ENCODE data around the gene COBL.
"Not testable (repeated sequence)": the region's sequence is repeated elsewhere in the genome, so short reads cannot be mapped to it uniquely, and the experiment has no call there.

COBL gene

GRCh38 chr7:51010534-51010933, 306.1 kb downstream of the COBL start:
- H3K9me3 ChIP-seq (ENCODE audit: control insufficient read depth in 5 of 5, low read length in 5 of 5): no peaks in the 10 kb centered on the region
- H3K27me3 ChIP-seq (ENCODE audit: control insufficient read depth in 5 of 5, insufficient read depth in 4 of 5, low read length in 5 of 5): peaks cover 0 to 3% (median 0%) of the 10 kb centered on the region in 5 donors
- H3K9ac ChIP-seq (ENCODE audit: low read length in 5 of 5): no peak overlapping the region
- no peak overlapping the region for H3K27ac ChIP-seq (ENCODE audit: low read depth, low read length)
- H3K4me1 ChIP-seq (ENCODE audit: control insufficient read depth in 5 of 5, insufficient read depth in 5 of 5, low read length in 5 of 5): peaks cover 1 to 23% (median 17%) of the 10 kb centered on the region in 5 donors
- no peaks in the 10 kb centered on the region for H3K36me3 ChIP-seq (ENCODE audit: control insufficient read depth in 5 of 5, insufficient read depth in 5 of 5, low read length in 5 of 5)
- no peak overlapping the region for H3K4me3 ChIP-seq (ENCODE audit: low read depth in 1 of 5, low read length in 5 of 5)

GRCh38 chr7:51009716-51010496, 306.7 kb downstream of the COBL start:
- Histone ChIP-seq H3K9ac (ENCODE audit: low read length in 5 of 5) (no peak overlapping the region), H3K9me3 (ENCODE audit: control insufficient read depth in 5 of 5, low read length in 5 of 5) (no peaks in the 10 kb centered on the region), H3K27me3 (ENCODE audit: control insufficient read depth in 5 of 5, insufficient read depth in 4 of 5, low read length in 5 of 5) (peaks cover 0 to 3% (median 0%) of the 10 kb centered on the region in 5 donors), H3K4me3 (ENCODE audit: low read depth in 1 of 5, low read length in 5 of 5) (no peak overlapping the region), H3K4me1 (ENCODE audit: control insufficient read depth in 5 of 5, insufficient read depth in 5 of 5, low read length in 5 of 5) (peaks cover 1 to 23% (median 17%) of the 10 kb centered on the region in 5 donors), H3K36me3 (ENCODE audit: control insufficient read depth in 5 of 5, insufficient read depth in 5 of 5, low read length in 5 of 5) (no peaks in the 10 kb centered on the region), H3K27ac (ENCODE audit: low read depth, low read length) (no peak overlapping the region)

GRCh38 chr7:51007551-51008505, 308.8 kb downstream of the COBL start:
- H3K4me1 ChIP-seq (ENCODE audit: control insufficient read depth in 5 of 5, insufficient read depth in 5 of 5, low read length in 5 of 5): peaks cover 1 to 23% (median 11%) of the 10 kb centered on the region in 5 donors

GRCh38 chr7:51006483-51007235, 309.9 kb downstream of the COBL start:
- H3K27ac ChIP-seq (ENCODE audit: low read depth, low read length): no peak overlapping the region
- H3K36me3 ChIP-seq (ENCODE audit: control insufficient read depth in 5 of 5, insufficient read depth in 5 of 5, low read length in 5 of 5): no peaks in the 10 kb centered on the region
- no peaks in the 10 kb centered on the region for H3K9me3 ChIP-seq (ENCODE audit: control insufficient read depth in 5 of 5, low read length in 5 of 5)
- H3K27me3 ChIP-seq (ENCODE audit: control insufficient read depth in 5 of 5, insufficient read depth in 4 of 5, low read length in 5 of 5): no peaks in the 10 kb centered on the region
- no peak overlapping the region for H3K4me3 ChIP-seq (ENCODE audit: low read depth in 1 of 5, low read length in 5 of 5)
- H3K9ac ChIP-seq (ENCODE audit: low read length in 5 of 5): no peak overlapping the region
- peaks cover 1 to 23% (median 11%) of the 10 kb centered on the region in 5 donors for H3K4me1 ChIP-seq (ENCODE audit: control insufficient read depth in 5 of 5, insufficient read depth in 5 of 5, low read length in 5 of 5)

More at GRCh38 chr7:51007551-51008505, 308.8 kb downstream of the COBL start:
- Histone ChIP-seq H3K27ac (ENCODE audit: low read depth, low read length) (no peak overlapping the region), H3K27me3 (ENCODE audit: control insufficient read depth in 5 of 5, insufficient read depth in 4 of 5, low read length in 5 of 5) (peaks cover 0 to 3% (median 0%) of the 10 kb centered on the region in 5 donors), H3K4me3 (ENCODE audit: low read depth in 1 of 5, low read length in 5 of 5) (no peak overlapping the region), H3K9ac (ENCODE audit: low read length in 5 of 5) (no peak overlapping the region), H3K9me3 (ENCODE audit: control insufficient read depth in 5 of 5, low read length in 5 of 5) (no peaks in the 10 kb centered on the region), H3K36me3 (ENCODE audit: control insufficient read depth in 5 of 5, insufficient read depth in 5 of 5, low read length in 5 of 5) (no peaks in the 10 kb centered on the region)

- Histone ChIP-seq H3K27ac (ENCODE audit: low read depth, low read length) (no peak overlapping the region), H3K4me3 (ENCODE audit: low read depth in 1 of 5, low read length in 5 of 5) (no peak overlapping the region), H3K9ac (ENCODE audit: low read length in 5 of 5) (no peak overlapping the region), H3K9me3 (ENCODE audit: control insufficient read depth in 5 of 5, low read length in 5 of 5) (no peaks in the 10 kb centered on the region), H3K4me1 (ENCODE audit: control insufficient read depth in 5 of 5, insufficient read depth in 5 of 5, low read length in 5 of 5) (peaks cover under 1 to 15% (median 7%) of the 10 kb centered on the region in 5 donors), H3K36me3 (ENCODE audit: control insufficient read depth in 5 of 5, insufficient read depth in 5 of 5, low read length in 5 of 5) (no peaks in the 10 kb centered on the region), H3K27me3 (ENCODE audit: control insufficient read depth in 5 of 5, insufficient read depth in 4 of 5, low read length in 5 of 5) (no peaks in the 10 kb centered on the region)
Observed at GRCh38 chr7:51005074-51005473, 311.5 kb downstream of the COBL start.

- Histone ChIP-seq H3K36me3 (ENCODE audit: control insufficient read depth in 5 of 5, insufficient read depth in 5 of 5, low read length in 5 of 5) (no peaks in the 10 kb centered on the region), H3K27me3 (ENCODE audit: control insufficient read depth in 5 of 5, insufficient read depth in 4 of 5, low read length in 5 of 5) (no peaks in the 10 kb centered on the region), H3K9ac (ENCODE audit: low read length in 5 of 5) (no peak overlapping the region), H3K9me3 (ENCODE audit: control insufficient read depth in 5 of 5, low read length in 5 of 5) (peaks cover 0 to 2% (median 0%) of the 10 kb centered on the region in 5 donors), H3K4me1 (ENCODE audit: control insufficient read depth in 5 of 5, insufficient read depth in 5 of 5, low read length in 5 of 5) (no peaks in the 10 kb centered on the region), H3K4me3 (ENCODE audit: low read depth in 1 of 5, low read length in 5 of 5) (no peak overlapping the region), H3K27ac (ENCODE audit: low read depth, low read length) (no peak overlapping the region)
Observed at GRCh38 chr7:51000956-51001355, 315.7 kb downstream of the COBL start.

GRCh38 chr7:50994753-50995319, 321.8 kb downstream of the COBL start:
- Histone ChIP-seq H3K4me3 (ENCODE audit: low read depth in 1 of 5, low read length in 5 of 5) (no peak overlapping the region), H3K27ac (ENCODE audit: low read depth, low read length) (no peak overlapping the region), H3K4me1 (ENCODE audit: control insufficient read depth in 5 of 5, insufficient read depth in 5 of 5, low read length in 5 of 5) (no peaks in the 10 kb centered on the region), H3K9me3 (ENCODE audit: control insufficient read depth in 5 of 5, low read length in 5 of 5) (peaks cover 0 to 2% (median 0%) of the 10 kb centered on the region in 5 donors), H3K36me3 (ENCODE audit: control insufficient read depth in 5 of 5, insufficient read depth in 5 of 5, low read length in 5 of 5) (no peaks in the 10 kb centered on the region), H3K9ac (ENCODE audit: low read length in 5 of 5) (no peak overlapping the region), H3K27me3 (ENCODE audit: control insufficient read depth in 5 of 5, insufficient read depth in 4 of 5, low read length in 5 of 5) (no peaks in the 10 kb centered on the region)

GRCh38 chr7:50990214-50990613, 326.4 kb downstream of the COBL start:
- H3K4me3 ChIP-seq (ENCODE audit: low read depth in 1 of 5, low read length in 5 of 5); H3K9me3 ChIP-seq (ENCODE audit: control insufficient read depth in 5 of 5, low read length in 5 of 5); H3K4me1 ChIP-seq (ENCODE audit: control insufficient read depth in 5 of 5, insufficient read depth in 5 of 5, low read length in 5 of 5); H3K27me3 ChIP-seq (ENCODE audit: control insufficient read depth in 5 of 5, insufficient read depth in 4 of 5, low read length in 5 of 5); H3K27ac ChIP-seq (ENCODE audit: low read depth, low read length); H3K9ac ChIP-seq (ENCODE audit: low read length in 5 of 5); H3K36me3 ChIP-seq (ENCODE audit: control insufficient read depth in 5 of 5, insufficient read depth in 5 of 5, low read length in 5 of 5): not testable (repeated sequence)

- no peaks in the 10 kb centered on the region for H3K4me1 ChIP-seq (ENCODE audit: control insufficient read depth in 5 of 5, insufficient read depth in 5 of 5, low read length in 5 of 5)
- H3K36me3 ChIP-seq (ENCODE audit: control insufficient read depth in 5 of 5, insufficient read depth in 5 of 5, low read length in 5 of 5): no peaks in the 10 kb centered on the region
- no peak overlapping the region for H3K4me3 ChIP-seq (ENCODE audit: low read depth in 1 of 5, low read length in 5 of 5)
- H3K27me3 ChIP-seq (ENCODE audit: control insufficient read depth in 5 of 5, insufficient read depth in 4 of 5, low read length in 5 of 5): no peaks in the 10 kb centered on the region
- H3K9ac ChIP-seq (ENCODE audit: low read length in 5 of 5): no peak overlapping the region
- no peak overlapping the region for H3K27ac ChIP-seq (ENCODE audit: low read depth, low read length)
- H3K9me3 ChIP-seq (ENCODE audit: control insufficient read depth in 5 of 5, low read length in 5 of 5): no peaks in the 10 kb centered on the region
Observed at GRCh38 chr7:50988988-50989387, 327.6 kb downstream of the COBL start.

All from subcutaneous abdominal adipose tissue (tissue), 5 donors.